Erythroblast (primary cell): ENCODE measurements around the gene SLC25A11.

Experiments used
- DNase-seq, 2 experiments: peaks; one replicate each; lab custom pipeline; 2025; lab: John Stamatoyannopoulos, UW
- GATA1 ChIP-seq: IDR thresholded peaks from 2 replicates; pipeline ENCODE4 v1.6.1; 2011; ENCODE audit warnings: low read depth, mild to moderate bottlenecking, control low read depth, low read length, moderate library complexity
- POLR2A ChIP-seq: IDR thresholded peaks from 2 replicates; pipeline ENCODE4 v1.6.1; 2011; ENCODE audit warnings: mild to moderate bottlenecking, low read length

The SLC25A11 gene

DNA sequence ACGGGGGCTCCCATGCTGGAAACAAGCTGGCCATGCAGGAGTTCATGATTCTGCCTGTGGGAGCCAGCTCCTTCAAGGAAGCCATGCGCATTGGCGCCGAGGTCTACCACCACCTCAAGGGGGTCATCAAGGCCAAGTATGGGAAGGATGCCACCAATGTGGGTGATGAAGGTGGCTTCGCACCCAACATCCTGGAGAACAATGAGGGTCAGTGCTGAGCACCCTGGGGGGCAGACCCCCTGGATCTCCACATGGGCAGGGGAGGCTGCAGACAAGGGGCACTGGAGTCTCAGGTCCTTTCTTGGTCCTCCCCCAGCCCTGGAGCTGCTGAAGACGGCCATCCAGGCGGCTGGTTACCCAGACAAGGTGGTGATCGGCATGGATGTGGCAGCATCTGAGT, 15.2 kb upstream of the SLC25A11 start:
- TF ChIP-seq GATA1 (no peak), POLR2A (no peak)
- DNase-seq, result no peak

DNA sequence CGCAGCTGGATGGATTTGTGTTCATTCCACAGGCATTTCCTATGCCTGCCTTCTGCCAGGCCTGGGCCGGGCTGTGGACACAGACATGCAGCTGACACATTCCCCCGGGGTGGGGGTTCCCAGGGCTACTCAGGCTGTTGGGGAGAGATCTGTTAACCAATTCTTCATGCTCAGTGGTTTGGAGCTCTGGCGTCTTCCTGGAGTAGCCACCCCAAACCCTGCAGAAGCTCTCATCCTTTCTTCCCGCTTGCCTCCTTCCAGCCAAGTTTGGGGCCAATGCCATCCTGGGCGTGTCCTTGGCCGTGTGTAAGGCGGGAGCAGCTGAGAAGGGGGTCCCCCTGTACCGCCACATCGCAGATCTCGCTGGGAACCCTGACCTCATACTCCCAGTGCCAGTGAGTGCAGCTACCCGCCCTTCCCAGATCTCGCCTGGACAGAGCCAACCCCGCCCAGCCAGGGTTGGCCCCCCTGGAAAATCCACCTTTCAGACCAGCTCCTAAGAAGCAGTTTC, 13.7 kb upstream of the SLC25A11 start:
- TF ChIP-seq POLR2A (no peak), GATA1 (no peak)
- DNase-seq, result no peak

GRCh38 chr17:4951486-4951885, 11.6 kb upstream of the SLC25A11 start:
- DNase-seq, result no peak

GRCh38 chr17:4950746-4951204, 10.9 kb upstream of the SLC25A11 start, which contains the start of gene ENO3:
Gene ENO3 (plus strand): TSS chr17:4951119. CDS start chr17:4951830, 711 bp downstream.
- peak; percentile 39 to 48 for DNase-seq

More at GRCh38 chr17:4951486-4951885, 11.6 kb upstream of the SLC25A11 start:
- TF ChIP-seq GATA1, result no peak
- no peak for TF ChIP-seq POLR2A

DNA sequence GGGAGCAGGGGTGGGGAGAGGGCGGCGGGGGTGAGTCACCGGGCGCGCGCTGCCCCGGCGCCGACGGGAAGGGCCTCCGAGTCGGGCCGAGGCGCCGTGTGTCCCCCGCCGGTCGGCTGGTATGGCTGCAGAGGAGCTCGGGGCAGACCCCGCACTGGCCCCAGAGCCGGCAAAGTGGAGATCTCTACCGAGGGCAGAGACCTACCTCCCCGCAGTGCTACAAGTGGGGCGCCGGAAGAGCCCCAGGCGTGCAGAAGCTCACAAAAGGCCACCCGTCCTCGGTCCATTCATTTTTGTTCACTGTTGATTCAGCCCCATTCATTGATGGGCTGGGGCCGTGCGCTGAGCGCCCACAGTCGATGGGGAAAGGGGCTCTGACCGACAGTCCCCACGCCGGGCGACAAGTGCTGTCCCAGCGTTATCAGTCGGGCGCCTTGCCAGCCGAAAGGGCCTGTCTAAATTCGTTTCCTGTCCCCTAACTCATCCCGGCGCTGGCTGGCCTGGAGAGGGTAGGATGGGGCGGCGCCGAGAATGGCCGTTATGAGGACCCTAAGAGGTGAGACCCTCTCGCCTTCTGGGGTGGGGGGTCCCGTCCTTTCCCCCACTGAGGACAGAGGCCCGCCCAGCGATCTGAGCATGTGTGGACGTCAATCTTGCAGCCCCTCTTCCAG, 10.4 kb upstream of the SLC25A11 start:
- peak; percentile 83 to 84 for DNase-seq
- TF ChIP-seq POLR2A (peak; percentile 73), GATA1 (no peak)

More at GRCh38 chr17:4950746-4951204, 10.9 kb upstream of the SLC25A11 start, which contains the start of gene ENO3:
- no peak for TF ChIP-seq GATA1
- no peak for TF ChIP-seq POLR2A

DNA sequence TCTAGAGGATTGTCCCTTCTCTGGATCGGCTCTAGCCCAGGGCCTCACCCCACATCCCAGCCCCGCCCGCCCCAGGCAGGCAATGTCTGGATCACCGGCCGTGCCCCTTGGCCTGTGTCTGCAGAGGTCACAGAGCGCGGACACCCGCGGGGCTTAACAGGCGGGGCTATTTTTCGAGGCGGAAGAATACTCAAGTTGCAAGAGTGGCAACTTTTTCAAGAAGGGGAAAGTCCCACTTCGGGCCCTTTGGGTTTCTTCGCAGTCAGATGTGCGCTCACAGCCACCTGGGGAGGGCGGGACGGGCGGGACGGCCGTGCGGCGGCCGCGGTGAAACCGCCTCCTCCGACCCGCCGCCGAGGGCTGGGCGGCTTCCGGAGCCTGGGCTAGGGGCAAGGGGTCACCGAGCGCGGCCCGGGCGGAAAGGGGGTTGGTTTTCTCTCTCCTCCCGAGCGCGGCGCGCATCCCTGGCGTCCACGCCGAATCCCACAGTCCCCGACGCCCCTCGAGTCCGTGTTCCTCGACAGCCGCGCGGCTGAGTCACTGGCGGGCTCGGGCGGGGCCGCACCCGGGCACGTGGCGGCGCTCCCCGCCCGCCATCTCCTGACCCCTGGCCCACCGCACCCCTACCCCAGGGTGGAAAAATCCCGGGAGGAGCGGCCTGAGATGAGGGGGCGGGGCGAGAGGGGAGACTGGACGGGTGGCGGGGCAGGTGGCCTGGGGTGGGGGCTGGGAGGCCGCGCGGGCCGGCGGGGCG, 9.7 kb upstream of the SLC25A11 start:
- TF ChIP-seq GATA1 (no peak), POLR2A (no peak)
- DNase-seq, result peak; percentile 85 to 91

DNA sequence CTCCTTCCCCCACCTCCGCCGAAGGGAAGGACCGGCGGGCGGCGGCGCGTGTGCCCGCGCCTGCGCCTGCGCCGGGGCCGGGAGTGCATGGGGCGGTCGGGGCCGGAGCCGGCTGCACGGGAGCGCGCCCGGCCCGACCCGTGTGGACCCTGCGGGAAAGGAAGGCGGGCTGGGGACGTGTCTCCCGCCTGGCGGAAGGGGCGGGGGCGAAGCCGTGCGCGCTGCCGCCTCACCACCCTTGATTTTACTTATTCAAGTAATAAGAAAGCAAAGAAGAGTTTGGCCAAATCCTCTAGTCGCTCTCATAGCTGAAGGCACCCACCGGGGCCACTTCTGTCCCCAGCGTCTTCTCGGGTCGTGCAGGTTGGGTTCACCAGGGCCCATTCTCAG, 9.1 kb upstream of the SLC25A11 start:
- DNase-seq, result peak; percentile 87 to 89
- TF ChIP-seq POLR2A (peak; percentile 47), GATA1 (no peak)

GRCh38 chr17:4948166-4948930, 8.5 kb upstream of the SLC25A11 start, which contains the start of gene PFN1:
Gene PFN1 (minus strand): TSS chr17:4948530. CDS start chr17:4948394, 136 bp downstream.
- TF ChIP-seq GATA1, result no peak
- TF ChIP-seq POLR2A, result peak; percentile 86
- peak; percentile 93 to 95 for DNase-seq

DNA sequence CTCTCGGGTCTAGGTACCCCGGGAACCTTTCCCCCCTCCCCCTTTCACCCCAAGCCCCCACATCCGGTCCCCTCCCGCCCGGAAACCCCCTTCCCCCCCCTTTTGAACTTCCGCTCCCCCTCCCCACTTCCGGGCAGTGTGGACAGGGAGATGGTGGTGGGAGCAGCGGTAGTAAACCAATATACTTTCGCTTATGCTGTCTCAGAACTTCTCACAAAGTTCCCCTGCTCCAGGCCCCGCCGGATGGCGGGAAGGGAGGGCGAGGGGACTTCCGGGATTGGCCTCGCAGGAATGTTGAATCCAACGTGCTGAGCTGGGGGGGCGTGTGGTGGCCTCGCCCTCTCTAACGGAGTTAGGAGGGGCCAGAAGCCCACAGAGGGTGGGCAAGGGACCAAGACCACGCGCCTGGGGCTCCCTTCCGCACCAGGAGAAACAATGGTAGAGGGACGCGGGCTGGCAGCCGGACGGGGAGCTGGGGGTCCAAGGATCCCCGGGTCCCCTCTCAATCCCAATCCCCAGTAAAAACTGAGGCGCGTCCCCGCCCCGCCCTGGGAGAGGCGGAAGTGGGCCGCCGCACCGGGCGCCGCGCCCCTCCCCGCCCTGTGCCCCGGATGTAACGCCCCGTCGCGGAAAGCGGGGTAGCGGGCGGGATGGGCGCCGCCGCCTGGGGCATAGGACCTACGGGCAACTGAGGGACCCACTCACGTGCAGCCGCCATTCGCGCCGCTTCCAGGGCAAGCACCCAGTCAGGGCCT, 7.7 kb upstream of the SLC25A11 start:
- TF ChIP-seq POLR2A (no peak), GATA1 (no peak)
- peak; percentile 78 to 85 for DNase-seq

GRCh38 chr17:4947010-4947410, 7.2 kb upstream of the SLC25A11 start:
- no peak for TF ChIP-seq GATA1
- TF ChIP-seq POLR2A, result no peak
- DNase-seq, result peak; percentile 48 to 59

DNA sequence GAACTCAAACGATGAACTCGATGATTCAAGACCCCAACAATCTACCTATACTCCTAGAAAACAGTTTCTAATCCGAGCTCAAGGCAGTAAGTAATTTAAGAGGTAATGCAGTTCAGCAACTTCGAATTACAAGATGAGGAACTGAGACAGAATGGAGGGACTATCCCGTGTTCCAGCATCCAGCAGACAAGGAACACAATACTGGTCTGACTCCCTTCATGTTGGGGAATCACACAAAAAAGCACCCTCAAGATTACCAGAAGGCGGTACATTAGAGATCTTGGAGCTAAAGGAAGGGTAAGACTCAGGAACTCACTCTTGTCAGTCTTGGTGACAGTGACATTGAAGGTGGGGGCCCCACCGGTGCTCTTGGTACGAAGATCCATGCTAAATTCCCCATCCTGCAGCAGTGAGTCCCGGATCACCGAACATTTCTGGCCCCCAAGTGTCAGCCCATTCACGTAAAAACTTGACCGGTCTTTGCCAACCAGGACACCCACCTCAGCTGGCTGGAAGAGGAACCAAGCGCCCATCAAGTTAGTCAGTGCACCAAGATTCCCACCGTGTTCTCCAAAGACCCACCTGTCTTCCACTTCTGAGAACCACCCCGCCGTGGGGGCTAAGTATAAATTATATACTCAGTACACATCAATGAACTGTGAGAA, 6.6 kb upstream of the SLC25A11 start:
- DNase-seq, result no peak
- no peak for TF ChIP-seq POLR2A
- TF ChIP-seq GATA1, result no peak

DNA sequence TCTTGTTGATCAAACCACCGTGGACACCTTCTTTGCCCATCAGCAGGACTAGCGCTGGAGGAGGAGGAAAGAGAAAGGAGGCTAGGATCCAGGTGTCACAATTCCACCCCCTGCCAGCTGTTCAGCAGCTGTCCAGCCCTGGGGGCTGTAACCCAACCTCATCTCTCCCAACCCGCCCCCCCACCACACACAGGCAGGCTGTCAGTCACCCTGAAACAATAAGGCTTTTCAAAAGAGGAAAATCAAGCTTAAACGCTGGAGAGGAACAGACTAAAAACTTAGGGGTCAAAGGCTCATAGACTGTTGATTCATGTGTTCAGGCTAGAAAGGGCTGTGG, 6.1 kb upstream of the SLC25A11 start:
- no peak for TF ChIP-seq GATA1
- no peak for TF ChIP-seq POLR2A
- no peak for DNase-seq
